IPS-NIHi7 (cell line): Measurements from ENCODE around the gene POC1A.

ENCODE experiments used
- DNase-seq: peaks from one replicate; pipeline ENCODE4 v3.0.0; 2012; ENCODE audit warnings: mixed read lengths; ENCODE audit errors: extremely low spot score

Gene POC1A

GRCh38 chr3:52150860-52151259 is 3.4 kb downstream of the POC1A start:
- DNase-seq, result no peak

- no peak for DNase-seq
These were observed 3.9 kb downstream of the POC1A start for GRCh38 chr3:52150357-52150756.

GRCh38 chr3:52149726-52150125 is 4.5 kb downstream of the POC1A start:
- no peak for DNase-seq

- no peak for DNase-seq
These were observed 5.2 kb downstream of the POC1A start for GRCh38 chr3:52149021-52149420.

GRCh38 chr3:52147804-52148203 is 6.4 kb downstream of the POC1A start:
- no peak for DNase-seq

GRCh38 chr3:52146811-52147210 is 7.4 kb downstream of the POC1A start:
- no peak for DNase-seq

- DNase-seq, result no peak
These were observed 8.0 kb downstream of the POC1A start for GRCh38 chr3:52146189-52146588.

GRCh38 chr3:52145736-52146110 is 8.5 kb downstream of the POC1A start:
- DNase-seq, result no peak

- no peak for DNase-seq
These were observed 9.2 kb downstream of the POC1A start for GRCh38 chr3:52144796-52145735.

GRCh38 chr3:52144034-52144795 is 10.0 kb downstream of the POC1A start:
- peak; percentile 93 for DNase-seq

- no peak for DNase-seq
These were observed 10.6 kb downstream of the POC1A start for GRCh38 chr3:52143616-52144015.

GRCh38 chr3:52143156-52143555 is 11.1 kb downstream of the POC1A start:
- no peak for DNase-seq

- DNase-seq, result no peak
These were observed 12.5 kb downstream of the POC1A start for GRCh38 chr3:52141751-52142150.

GRCh38 chr3:52140769-52141168 is 13.5 kb downstream of the POC1A start:
- no peak for DNase-seq

- DNase-seq, result no peak
These were observed 14.2 kb downstream of the POC1A start for GRCh38 chr3:52140000-52140399.

- no peak for DNase-seq
These were observed 16.9 kb downstream of the POC1A start for GRCh38 chr3:52137311-52137710.

GRCh38 chr3:52136513-52136912 is 17.7 kb downstream of the POC1A start:
- DNase-seq, result no peak

GRCh38 chr3:52135332-52135731 is 18.9 kb downstream of the POC1A start:
- DNase-seq, result no peak

GRCh38 chr3:52134761-52135160 is 19.5 kb downstream of the POC1A start:
- no peak for DNase-seq

- DNase-seq, result no peak
These were observed 21.3 kb downstream of the POC1A start for GRCh38 chr3:52132930-52133329.

GRCh38 chr3:52132041-52132440 is 22.2 kb downstream of the POC1A start:
- no peak for DNase-seq

GRCh38 chr3:52130966-52131622 is 23.1 kb downstream of the POC1A start:
- no peak for DNase-seq
